Stimulated activated CD4-positive, alpha-beta T cell treated with anti-CD3 and anti-CD28 coated beads, Interleukin-15, amount 100 ng/mL, for 24 hours (primary cell): ENCODE measurements around the gene C16orf96.

ENCODE experiments used
- DNase-seq: peaks from one replicate; pipeline ENCODE4 v3.0.0-alpha.2; 2020

The C16orf96 gene

GRCh38 chr16:4623593-4623992 lies 67.5 kb downstream of the C16orf96 start:
- no peak for DNase-seq

GRCh38 chr16:4624015-4624826 lies 68.1 kb downstream of the C16orf96 start, which contains the start of gene MGRN1:
Gene MGRN1 (plus strand): TSS chr16:4624826. CDS start chr16:4624961, 135 bp downstream.
- DNase-seq, result peak; percentile 95

- DNase-seq, result peak; percentile 87
These were observed 68.9 kb downstream of the C16orf96 start for GRCh38 chr16:4624827-4625559.

GRCh38 chr16:4625560-4626159 lies 69.5 kb downstream of the C16orf96 start:
- no peak for DNase-seq

- no peak for DNase-seq
These were observed 70.3 kb downstream of the C16orf96 start for GRCh38 chr16:4626396-4626795.

GRCh38 chr16:4628283-4628682 lies 72.1 kb downstream of the C16orf96 start:
- DNase-seq, result no peak

GRCh38 chr16:4631444-4631843 lies 75.3 kb downstream of the C16orf96 start:
- DNase-seq, result no peak

GRCh38 chr16:4633910-4634635 lies 77.9 kb downstream of the C16orf96 start:
- DNase-seq, result no peak

- DNase-seq, result no peak
These were observed 78.6 kb downstream of the C16orf96 start for GRCh38 chr16:4634768-4635167.

GRCh38 chr16:4636196-4636595 lies 80.1 kb downstream of the C16orf96 start:
- no peak for DNase-seq

GRCh38 chr16:4637501-4638166 lies 81.5 kb downstream of the C16orf96 start:
- DNase-seq, result no peak

- no peak for DNase-seq
These were observed 83.9 kb downstream of the C16orf96 start for GRCh38 chr16:4639899-4640509.

- no peak for DNase-seq
These were observed 84.6 kb downstream of the C16orf96 start for GRCh38 chr16:4640572-4641305.

GRCh38 chr16:4641306-4641687 lies 85.2 kb downstream of the C16orf96 start:
- no peak for DNase-seq

- DNase-seq, result no peak
These were observed 85.8 kb downstream of the C16orf96 start for GRCh38 chr16:4641895-4642294.

GRCh38 chr16:4646773-4647643 lies 90.9 kb downstream of the C16orf96 start:
- DNase-seq, result no peak

GRCh38 chr16:4647644-4647980 lies 91.5 kb downstream of the C16orf96 start:
- DNase-seq, result no peak

- DNase-seq, result peak; percentile 48
These were observed 92.8 kb downstream of the C16orf96 start for GRCh38 chr16:4648917-4649316.

- no peak for DNase-seq
These were observed 93.8 kb downstream of the C16orf96 start for GRCh38 chr16:4649744-4650442.
